ENCODE measurements around the gene ADD3. TPM values are rescaled to one million over a fixed set of nuclear protein-coding genes. Genes with fewer than 3 reads are reported as not detected.

ADD3 gene
- total and polyA plus RNA-seq, 7 donors: 4.2 to 26.3 (median 10.4) TPM

- H3K9me3 ChIP-seq: no peaks in the 10 kb centered on the region
- H3K4me3 ChIP-seq: no peak overlapping the region
- no peaks in the 10 kb centered on the region for H3K27me3 ChIP-seq (ENCODE audit: insufficient read depth in 3 of 3, low read length in 2 of 3)
- 91 to 94% (median 92%) methylated on average over 4 of the region's 4 CpGs for WGBS, 3 donors
- H3K27ac ChIP-seq: no peak overlapping the region
- no peak for TF ChIP-seq CTCF (IDR thresholded peaks at IDR 0.05)
- peaks cover 15% of the 10 kb centered on the region for H3K4me1 ChIP-seq
- peaks cover 0 to 20% of the 10 kb centered on the region in 2 donors for H3K36me3 ChIP-seq (ENCODE audit: insufficient read depth in 1 of 2, low read depth in 1 of 2)
- no peak for DNase-seq
- ATAC-seq: no peak
- intact Hi-C loops (cut with DNase I): loop anchor here in 1 of 2 donors (10.0 kb wide), 1 partner anchor 231 kb away; no protein-coding TSS in a partner anchor
Observed at GRCh38 chr10:110115784-110116520, 108.2 kb downstream of the ADD3 start.

- Histone ChIP-seq H3K4me3 (no peak overlapping the region), H3K9me3 (no peaks in the 10 kb centered on the region), H3K27me3 (ENCODE audit: insufficient read depth in 3 of 3, low read length in 2 of 3) (no peaks in the 10 kb centered on the region), H3K36me3 (ENCODE audit: insufficient read depth in 1 of 2, low read depth in 1 of 2) (peaks cover 0 to 9% of the 10 kb centered on the region in 2 donors), H3K27ac (peak overlapping the region; percentile 67), H3K4me1 (peaks cover 15% of the 10 kb centered on the region)
- intact Hi-C loops (cut with DNase I): loop anchor here in 1 of 2 donors (10.0 kb wide), 1 partner anchor 234 kb away; no protein-coding TSS in a partner anchor
- ATAC-seq (peak; percentile 76 to 96 (median 92)), DNase-seq (no peak)
- TF ChIP-seq CTCF (IDR thresholded peaks at IDR 0.05): no peak
- WGBS, 3 donors: 30 to 48% (median 34%) methylated on average over 1 of the region's 1 CpG
Observed at GRCh38 chr10:110118891-110119621, 111.3 kb downstream of the ADD3 start.

- peaks cover 0 to 31% of the 10 kb centered on the region in 2 donors for H3K36me3 ChIP-seq (ENCODE audit: insufficient read depth in 1 of 2, low read depth in 1 of 2)
- no peak for DNase-seq
- no peak overlapping the region for H3K27ac ChIP-seq
- peaks cover 13% of the 10 kb centered on the region for H3K4me1 ChIP-seq
- TF ChIP-seq CTCF (IDR thresholded peaks at IDR 0.05): no peak
- intact Hi-C loops (cut with DNase I): no loop called here
- no peaks in the 10 kb centered on the region for H3K9me3 ChIP-seq
- no peaks in the 10 kb centered on the region for H3K27me3 ChIP-seq (ENCODE audit: insufficient read depth in 3 of 3, low read length in 2 of 3)
- WGBS, 3 donors: 85 to 91% (median 89%) methylated on average over 2 of the region's 2 CpGs
- H3K4me3 ChIP-seq: no peak overlapping the region
- ATAC-seq: no peak
Observed at GRCh38 chr10:110123594-110123993, 115.8 kb downstream of the ADD3 start.

GRCh38 chr10:110129490-110129889, 121.7 kb downstream of the ADD3 start:
- TF ChIP-seq CTCF (IDR thresholded peaks at IDR 0.05): no peak
- Histone ChIP-seq H3K27me3 (ENCODE audit: insufficient read depth in 3 of 3, low read length in 2 of 3) (no peaks in the 10 kb centered on the region), H3K9me3 (no peaks in the 10 kb centered on the region), H3K4me1 (no peaks in the 10 kb centered on the region), H3K4me3 (no peak overlapping the region), H3K36me3 (ENCODE audit: insufficient read depth in 1 of 2, low read depth in 1 of 2) (peaks cover 0 to 63% of the 10 kb centered on the region in 2 donors), H3K27ac (no peak overlapping the region)
- DNase-seq: no peak
- no peak for ATAC-seq
- intact Hi-C loops (cut with DNase I): no loop called here

All from psoas muscle (tissue), 8 donors.